HepG2 (cell line): ENCODE measurements around the gene BMI1. TPM values are rescaled to one million over a fixed set of nuclear protein-coding genes. Genes with fewer than 3 reads are reported as not detected.

Experiments used
- ATAC-seq: fragments of 200-7000 bp; cut with Tn5 transposase; 3 replicates; pipeline ENCODE4 v1.9.1; 2020; ENCODE audit warnings: mild to moderate bottlenecking, moderate library complexity
- BruUV-seq: library from RNA; stranded (reverse); fragments of 400-500 nt; replicated peaks from 2 replicates; lab custom pipeline; 2021; lab: Mats Ljungman, UMichigan
- CTCF ChIA-PET: fragments of 300-600 bp; formaldehyde crosslinking; extraction: SDS; loops from one replicate; lab custom pipeline; 2021; ENCODE audit warnings: low total read pairs, inconsistent platforms, low intra/inter-chr PET ratio; lab: Yijun Ruan, JAX
- POLR2A ChIA-PET: fragments of 350-600 bp; sonication (Branson Sonifier 250); formaldehyde crosslinking; loops from one replicate; lab custom pipeline; 2020; ENCODE audit warnings: antibody characterized with exemption, inconsistent platforms; lab: Yijun Ruan, JAX
- DNase-seq: peaks from one replicate; pipeline ENCODE4 v3.0.0-alpha.2; 2015; ENCODE audit warnings: low spot score
- FAIRE-seq: peaks from 3 replicates; lab custom pipeline; 2011; peaks lifted over from hg19 to GRCh38; lab: Jason Lieb, UNC
- H2AFZ ChIP-seq: one replicate; pipeline ENCODE4 v1.6.1; 2011; ENCODE audit warnings: low read length, inconsistent platforms
- H3K27ac ChIP-seq: fragments of 300-600 bp; 3 replicates; pipeline ENCODE4 v1.8.0; 2011; ENCODE audit warnings: mixed run types, mild to moderate bottlenecking, mixed read lengths, low read length, inconsistent platforms; ENCODE audit not compliant: insufficient read depth; ENCODE audit errors: extremely low read length
- H3K27me3 ChIP-seq, 2 experiments: fragments of 200-600 bp in 1 of 2; 2 replicates in 1 of 2; 3 replicates in 1 of 2; pipeline versions ENCODE4 v1.6.0 to v1.8.0; 2011; ENCODE audit warnings: low read length in 2 of 2, mild to moderate bottlenecking in 2 of 2, moderate library complexity in 2 of 2, inconsistent platforms in 1 of 2; ENCODE audit not compliant: insufficient read depth in 2 of 2, control insufficient read depth in 1 of 2
- H3K36me3 ChIP-seq, 2 experiments: fragments of 200-600 bp in 1 of 2; replicated peaks in 1 of 2; 2 replicates in 1 of 2; 3 replicates in 1 of 2; pipeline versions ENCODE4 v1.5.1 to v1.8.0; 2011; ENCODE audit warnings: low read length in 2 of 2, inconsistent platforms in 1 of 2; ENCODE audit not compliant: insufficient read depth in 2 of 2, control insufficient read depth in 1 of 2
- H3K4me1 ChIP-seq: 2 replicates; pipeline ENCODE4 v1.5.1; 2012; ENCODE audit warnings: low read length, inconsistent platforms; ENCODE audit not compliant: insufficient read depth
- H3K4me2 ChIP-seq: 2 replicates; pipeline ENCODE4 v1.6.0; 2011; ENCODE audit warnings: low read depth, low read length, inconsistent platforms
- H3K4me3 ChIP-seq, 3 experiments: fragments of 200-600 bp in 1 of 3; sonication (generic), shearing (Covaris generic) in 1 of 3; replicated peaks in 1 of 3; 2 replicates each; pipeline ENCODE4 v1.5.1; 2011 to 2016; ENCODE audit warnings: low read length in 3 of 3, inconsistent platforms in 2 of 3, low read depth in 2 of 3, mild to moderate bottlenecking in 2 of 3, control low read depth in 1 of 3, mixed read lengths in 1 of 3; ENCODE audit not compliant: insufficient read depth in 1 of 3
- H3K79me2 ChIP-seq: one replicate; pipeline ENCODE4 v1.6.1; 2011; ENCODE audit warnings: low read length, inconsistent platforms; ENCODE audit not compliant: insufficient read depth
- H3K9ac ChIP-seq: 2 replicates; pipeline ENCODE4 v1.6.0; 2011; ENCODE audit warnings: mild to moderate bottlenecking, low read depth, low read length, inconsistent platforms; ENCODE audit not compliant: insufficient read depth
- H3K9me3 ChIP-seq: 2 replicates; pipeline ENCODE4 v1.5.1; 2012; ENCODE audit warnings: mild to moderate bottlenecking, low read length
- H4K20me1 ChIP-seq: 2 replicates; pipeline ENCODE4 v1.6.0; 2011; ENCODE audit warnings: inconsistent platforms, mild to moderate bottlenecking, low read length, moderate library complexity; ENCODE audit not compliant: insufficient read depth
- ARHGAP35 ChIP-seq: sonication (generic); formaldehyde crosslinking; IDR thresholded peaks from 2 replicates; pipeline ENCODE4 v1.9.0; 2022; ENCODE audit warnings: mild to moderate bottlenecking, inconsistent platforms, moderate library complexity, missing genetic modification reagents, borderline replicate concordance
- CENPT ChIP-seq: sonication (generic); formaldehyde crosslinking; IDR thresholded peaks from 2 replicates; pipeline ENCODE4 v1.8.0; 2022; ENCODE audit warnings: low read depth, mild to moderate bottlenecking, moderate library complexity, missing genetic modification reagents
- HOXA5 ChIP-seq: sonication (generic); formaldehyde crosslinking; IDR thresholded peaks from 2 replicates; pipeline ENCODE4 v1.4.0; 2020; ENCODE audit warnings: missing genetic modification reagents
- KDM5B ChIP-seq: sonication (generic); formaldehyde crosslinking; IDR thresholded peaks from 2 replicates; pipeline ENCODE4 v1.4.0; 2020; ENCODE audit warnings: missing genetic modification reagents, mild to moderate bottlenecking, borderline replicate concordance
- MAZ ChIP-seq, 2 experiments: sonication (generic) in 1 of 2; formaldehyde crosslinking in 1 of 2; IDR thresholded peaks; 2 replicates each; pipeline versions ENCODE4 v1.5.0 to v1.6.1; 2012 to 2020; ENCODE audit warnings: low read depth in 2 of 2, mild to moderate bottlenecking in 2 of 2, borderline replicate concordance in 1 of 2, improper control_type of control experiment in 1 of 2, low read length in 1 of 2, missing genetic modification reagents in 1 of 2, moderate library complexity in 1 of 2
- NONO ChIP-seq, 2 experiments: fragments of 450-650 bp in 1 of 2; sonication (generic) in 1 of 2; formaldehyde crosslinking in 1 of 2; IDR thresholded peaks in 1 of 2; conservative IDR thresholded peaks in 1 of 2; 2 replicates each; pipeline versions ENCODE4 v1.6.1 to v1.8.0; 2017 to 2022; ENCODE audit warnings: mild to moderate bottlenecking in 1 of 2, missing genetic modification reagents in 1 of 2, moderate library complexity in 1 of 2
- PAX8 ChIP-seq: sonication (generic); formaldehyde crosslinking; IDR thresholded peaks from 2 replicates; pipeline ENCODE4 v1.8.0; 2022; ENCODE audit warnings: mild to moderate bottlenecking, missing genetic modification reagents, borderline replicate concordance
- PITX1 ChIP-seq: sonication (generic); formaldehyde crosslinking; IDR thresholded peaks from 2 replicates; pipeline ENCODE4 v1.5.1; 2020; ENCODE audit warnings: mild to moderate bottlenecking, missing genetic modification reagents
- RBAK ChIP-seq: sonication (generic); formaldehyde crosslinking; IDR thresholded peaks from 2 replicates; pipeline ENCODE4 v1.5.1; 2020; ENCODE audit warnings: mild to moderate bottlenecking, missing genetic modification reagents
- ZBTB3 ChIP-seq: sonication (generic); formaldehyde crosslinking; IDR thresholded peaks from 2 replicates; pipeline ENCODE4 v1.4.0; 2020; ENCODE audit warnings: low read depth, mild to moderate bottlenecking, moderate library complexity, missing genetic modification reagents, borderline replicate concordance
- ZNF331 ChIP-seq: sonication (generic); formaldehyde crosslinking; IDR thresholded peaks from 2 replicates; pipeline ENCODE4 v1.4.0; 2020; ENCODE audit warnings: missing genetic modification reagents
- ZNF468 ChIP-seq: sonication (generic); formaldehyde crosslinking; IDR thresholded peaks from 2 replicates; pipeline ENCODE4 v1.8.0; 2022; ENCODE audit warnings: mild to moderate bottlenecking, moderate library complexity, missing genetic modification reagents
- WGBS: methylation state at CpG from one replicate; pipeline ENCODE4 v1.1.6; 2017; ENCODE audit warnings: low lambda C conversion rate; 5-methylcytosine and 5-hydroxymethylcytosine counted together
- in situ Hi-C: cut with HindIII; loops from 2 replicates; pipeline ENCODE4 v1.10.0; 2017; ENCODE audit warnings: low pct_unique_long_range_greater_than_20kb; ENCODE audit not compliant: extremely low pct_ligation_motif_present
- intact Hi-C: fragments of 100-400 bp; cut with micrococcal nuclease; formaldehyde crosslinking; loops from one replicate; pipeline ENCODE4 v1.10.0; 2022; ENCODE audit not compliant: unreplicated experiment
- polyA plus RNA-seq, 8 experiments: library from polyadenylated mRNA; depleted of rRNA in 3 of 8; stranded (reverse) in 7 of 8; unstranded in 1 of 8; fragments of >200 nt; fragmentation: Illumina TruSeq in 4 of 8; extraction: Trizol in 4 of 8; gene quantifications; 2 replicates each; pipeline versions ENCODE4 v1.2.1 to v1.2.3, GENCODE V29; 2011 to 2016; ENCODE audit warnings: low read depth in 4 of 8, missing spikeins in 1 of 8, mixed read lengths in 1 of 8; ENCODE audit not compliant: insufficient read depth in 1 of 8
- total RNA-seq, 5 experiments: library from RNA; depleted of rRNA; stranded (reverse); fragments of >200 nt; fragmentation: Illumina TruSeq; extraction: Trizol; gene quantifications; 2 replicates each; pipeline ENCODE4 v1.2.3, GENCODE V29; 2016; ENCODE audit warnings: low read depth in 1 of 5
- TF ChIP-seq, protein P1 (sequence below): sonication (generic); formaldehyde crosslinking; IDR thresholded peaks from 2 replicates; pipeline ENCODE4 v1.4.0; 2020; ENCODE audit warnings: missing genetic modification reagents, mild to moderate bottlenecking, borderline replicate concordance
- TF ChIP-seq, protein P2 (sequence below): sonication (generic); formaldehyde crosslinking; IDR thresholded peaks from 2 replicates; pipeline ENCODE4 v1.4.0; 2020; ENCODE audit warnings: mild to moderate bottlenecking, missing genetic modification reagents
- TF ChIP-seq, protein P3 (sequence below): sonication (generic); formaldehyde crosslinking; conservative IDR thresholded peaks from 2 replicates; pipeline ENCODE4 v1.8.0; 2022; ENCODE audit warnings: mild to moderate bottlenecking, moderate library complexity, missing genetic modification reagents

Gene BMI1
- total and polyA plus RNA-seq, 2 of the 13 experiments (the other 11 are each of a cell fraction or from before 2014, with no cell fraction given): 30.5 to 44.0 TPM

DNA sequence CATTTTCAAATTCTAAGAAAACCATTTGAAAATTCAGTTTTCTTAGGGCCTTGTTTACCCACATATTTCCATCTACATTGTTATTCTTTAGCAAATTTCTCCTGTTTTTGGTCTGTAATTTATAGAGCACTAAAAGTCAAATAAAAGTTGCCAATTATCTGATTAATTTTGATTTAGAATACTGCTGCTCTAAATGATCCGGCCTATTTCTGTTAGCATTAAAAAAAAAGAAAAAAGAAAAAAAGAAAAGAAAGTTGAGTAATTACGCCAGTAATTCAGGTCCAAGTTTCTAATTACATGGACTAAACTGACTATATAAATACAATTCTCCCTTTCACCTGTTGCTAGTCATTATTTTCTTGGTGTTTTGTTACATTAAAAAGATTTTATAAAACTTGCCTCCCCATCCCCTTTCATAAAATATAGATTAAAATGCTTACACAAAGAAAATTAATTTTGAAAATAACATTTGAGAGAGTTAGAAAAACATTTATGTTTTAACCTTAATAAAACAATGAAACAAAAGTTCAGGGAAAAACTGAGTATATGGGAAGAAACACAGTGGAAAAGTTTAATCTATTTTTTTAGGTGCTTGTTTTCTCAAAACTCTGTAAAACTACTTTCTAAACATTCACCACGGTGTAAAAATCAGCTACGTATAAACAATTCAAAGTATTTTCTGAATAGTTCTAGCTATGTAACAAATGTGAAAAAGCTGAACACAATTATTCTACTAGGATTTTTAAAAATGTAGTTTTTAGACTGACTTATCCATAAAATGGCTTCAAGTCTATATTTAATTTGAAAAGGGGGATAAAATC lies 11.5 kb upstream of the BMI1 start:
- intact Hi-C loops (no loop called here), in situ Hi-C loops (loop anchor here (25.0 kb wide), 2 partner anchors 403 to 797 kb away; partner anchors contain the start of gene PIP4K2A)
- DNase-seq: no peak
- Histone ChIP-seq H2AFZ (no peak overlapping the region), H3K4me3 (no peak overlapping the region), H3K36me3 (no peaks in the 10 kb centered on the region), H3K79me2 (no peaks in the 10 kb centered on the region), H3K9ac (no peak overlapping the region), H4K20me1 (no peaks in the 10 kb centered on the region), H3K4me2 (no peak overlapping the region), H3K9me3 (no peaks in the 10 kb centered on the region), H3K27ac (no peak overlapping the region), H3K27me3 (0 out of 5 replicates have a peak, but pooled peaks cover 0 to 4% of the 10 kb centered on the region in 2 experiments), H3K4me1 (no peaks in the 10 kb centered on the region)
- ChIA-PET CTCF (no interaction called here), POLR2A (no interaction called here)
- no peak for FAIRE-seq
- TF ChIP-seq RBAK (no peak), KDM5B (CRISPR knock-in tag) (no peak), PAX8 (CRISPR knock-in tag) (no peak), PITX1 (CRISPR knock-in tag) (no peak), NONO (IDR thresholded peaks at IDR 0.05) (no peak), NONO (CRISPR knock-in tag; conservative IDR thresholded peaks at IDR 0.05) (no peak), ZNF331 (CRISPR knock-in tag) (no peak), MAZ (IDR thresholded peaks at IDR 0.05; ENCODE audit: borderline replicate concordance, low read depth, low read length) (no peak), MAZ (CRISPR knock-in tag; IDR thresholded peaks at IDR 0.05; ENCODE audit: low read depth) (no peak), ARHGAP35 (CRISPR knock-in tag) (no peak), HOXA5 (CRISPR knock-in tag) (no peak), ZBTB3 (no peak), CENPT (CRISPR knock-in tag) (no peak), ZNF468 (CRISPR knock-in tag) (no peak)
- TF ChIP-seq, protein P1, sequence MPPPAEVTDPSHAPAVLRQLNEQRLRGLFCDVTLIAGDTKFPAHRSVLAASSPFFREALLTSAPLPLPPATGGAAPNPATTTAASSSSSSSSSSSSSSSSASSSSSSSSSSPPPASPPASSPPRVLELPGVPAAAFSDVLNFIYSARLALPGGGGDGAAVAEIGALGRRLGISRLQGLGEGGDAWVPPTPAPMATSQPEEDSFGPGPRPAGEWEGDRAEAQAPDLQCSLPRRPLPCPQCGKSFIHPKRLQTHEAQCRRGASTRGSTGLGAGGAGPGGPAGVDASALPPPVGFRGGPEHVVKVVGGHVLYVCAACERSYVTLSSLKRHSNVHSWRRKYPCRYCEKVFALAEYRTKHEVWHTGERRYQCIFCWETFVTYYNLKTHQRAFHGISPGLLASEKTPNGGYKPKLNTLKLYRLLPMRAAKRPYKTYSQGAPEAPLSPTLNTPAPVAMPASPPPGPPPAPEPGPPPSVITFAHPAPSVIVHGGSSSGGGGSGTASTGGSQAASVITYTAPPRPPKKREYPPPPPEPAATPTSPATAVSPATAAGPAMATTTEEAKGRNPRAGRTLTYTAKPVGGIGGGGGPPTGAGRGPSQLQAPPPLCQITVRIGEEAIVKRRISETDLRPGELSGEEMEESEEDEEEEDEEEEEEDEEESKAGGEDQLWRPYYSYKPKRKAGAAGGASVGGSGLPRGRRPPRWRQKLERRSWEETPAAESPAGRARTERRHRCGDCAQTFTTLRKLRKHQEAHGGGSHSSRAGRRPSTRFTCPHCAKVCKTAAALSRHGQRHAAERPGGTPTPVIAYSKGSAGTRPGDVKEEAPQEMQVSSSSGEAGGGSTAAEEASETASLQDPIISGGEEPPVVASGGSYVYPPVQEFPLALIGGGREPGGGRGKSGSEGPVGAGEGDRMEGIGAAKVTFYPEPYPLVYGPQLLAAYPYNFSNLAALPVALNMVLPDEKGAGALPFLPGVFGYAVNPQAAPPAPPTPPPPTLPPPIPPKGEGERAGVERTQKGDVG (CRISPR knock-in tag): no peak
- TF ChIP-seq, protein P2, sequence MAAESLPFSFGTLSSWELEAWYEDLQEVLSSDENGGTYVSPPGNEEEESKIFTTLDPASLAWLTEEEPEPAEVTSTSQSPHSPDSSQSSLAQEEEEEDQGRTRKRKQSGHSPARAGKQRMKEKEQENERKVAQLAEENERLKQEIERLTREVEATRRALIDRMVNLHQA (CRISPR knock-in tag): no peak
- TF ChIP-seq, protein P3, sequence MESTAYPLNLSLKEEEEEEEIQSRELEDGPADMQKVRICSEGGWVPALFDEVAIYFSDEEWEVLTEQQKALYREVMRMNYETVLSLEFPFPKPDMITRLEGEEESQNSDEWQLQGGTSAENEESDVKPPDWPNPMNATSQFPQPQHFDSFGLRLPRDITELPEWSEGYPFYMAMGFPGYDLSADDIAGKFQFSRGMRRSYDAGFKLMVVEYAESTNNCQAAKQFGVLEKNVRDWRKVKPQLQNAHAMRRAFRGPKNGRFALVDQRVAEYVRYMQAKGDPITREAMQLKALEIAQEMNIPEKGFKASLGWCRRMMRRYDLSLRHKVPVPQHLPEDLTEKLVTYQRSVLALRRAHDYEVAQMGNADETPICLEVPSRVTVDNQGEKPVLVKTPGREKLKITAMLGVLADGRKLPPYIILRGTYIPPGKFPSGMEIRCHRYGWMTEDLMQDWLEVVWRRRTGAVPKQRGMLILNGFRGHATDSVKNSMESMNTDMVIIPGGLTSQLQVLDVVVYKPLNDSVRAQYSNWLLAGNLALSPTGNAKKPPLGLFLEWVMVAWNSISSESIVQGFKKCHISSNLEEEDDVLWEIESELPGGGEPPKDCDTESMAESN (CRISPR knock-in tag): no peak
- 63% methylated on average over 4 of the region's 4 CpGs for WGBS
- BruUV-seq: no TSS peak
- ATAC-seq: no peak
